ENCODE results near the gene SNX8. TPM values are rescaled to one million over a fixed set of nuclear protein-coding genes. Genes with fewer than 3 reads are reported as not detected.

SNX8 gene
- total and polyA plus RNA-seq, 2 of the 13 experiments (the other 11 are each of a cell fraction or from before 2014, with no cell fraction given): 20.6 to 45.2 TPM

DNA sequence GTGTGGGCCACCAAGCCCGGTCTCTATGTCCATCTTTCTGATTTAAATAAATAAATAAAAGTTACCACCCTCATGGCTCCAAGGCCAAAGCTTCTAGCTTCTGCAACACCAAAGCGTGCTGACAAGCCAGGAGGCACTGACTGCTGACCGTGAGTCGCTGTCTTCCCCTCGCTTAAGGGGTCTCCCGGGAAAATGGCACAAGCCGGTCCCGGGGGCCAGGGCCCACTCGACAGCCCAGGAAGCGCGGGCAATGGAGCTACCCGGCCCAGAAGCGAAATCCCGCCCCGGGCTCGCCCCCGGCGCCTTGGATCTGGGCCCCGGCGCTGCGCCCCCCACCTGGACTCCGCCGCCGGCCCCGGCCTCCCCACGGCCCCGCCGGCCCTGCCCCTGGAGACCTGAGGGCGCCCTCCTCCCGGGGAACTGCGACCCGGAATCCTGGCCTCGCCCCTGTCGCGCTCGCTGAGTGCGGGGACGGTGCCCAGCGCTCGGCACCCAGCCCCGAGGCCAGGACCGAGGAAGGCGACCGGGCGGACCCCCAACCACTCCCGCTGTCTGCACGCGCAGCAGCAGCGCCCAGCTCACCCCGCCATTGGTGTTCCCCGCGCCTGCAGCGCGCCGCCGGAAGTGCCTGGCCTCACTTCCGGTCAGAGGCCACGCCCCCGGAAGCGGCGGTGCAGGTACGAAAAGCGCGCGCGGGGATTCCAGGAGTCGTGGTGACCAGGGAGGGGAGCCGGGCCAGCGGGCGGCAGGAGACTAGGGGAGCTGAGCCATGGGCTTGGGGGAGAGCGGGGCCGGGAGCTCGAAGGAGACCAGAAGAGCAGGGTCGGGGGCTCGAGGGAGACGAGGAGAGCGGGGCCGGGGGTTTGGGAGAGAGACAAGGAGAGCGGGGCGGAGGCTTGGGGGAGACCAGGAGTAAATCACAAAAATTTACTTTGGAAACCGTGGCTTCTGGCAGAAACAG is 72.4 kb downstream of the SNX8 start, which contains the start of the genes MRM2 and NUDT1 (continued):
- 0 out of 2 replicates have a peak, but pooled peaks have one; percentile 66 for TF ChIP-seq ZNF792 (CRISPR knock-in tag; IDR thresholded peaks at IDR 0.05)
- TF ChIP-seq ZNF678 (CRISPR knock-in tag; IDR thresholded peaks at IDR 0.05): no peak
- 0 out of 2 replicates have a peak, but pooled peaks have one; percentile 64 for TF ChIP-seq ZNF562 (CRISPR knock-in tag; IDR thresholded peaks at IDR 0.05; ENCODE audit: borderline replicate concordance)
- TF ChIP-seq, protein P1, sequence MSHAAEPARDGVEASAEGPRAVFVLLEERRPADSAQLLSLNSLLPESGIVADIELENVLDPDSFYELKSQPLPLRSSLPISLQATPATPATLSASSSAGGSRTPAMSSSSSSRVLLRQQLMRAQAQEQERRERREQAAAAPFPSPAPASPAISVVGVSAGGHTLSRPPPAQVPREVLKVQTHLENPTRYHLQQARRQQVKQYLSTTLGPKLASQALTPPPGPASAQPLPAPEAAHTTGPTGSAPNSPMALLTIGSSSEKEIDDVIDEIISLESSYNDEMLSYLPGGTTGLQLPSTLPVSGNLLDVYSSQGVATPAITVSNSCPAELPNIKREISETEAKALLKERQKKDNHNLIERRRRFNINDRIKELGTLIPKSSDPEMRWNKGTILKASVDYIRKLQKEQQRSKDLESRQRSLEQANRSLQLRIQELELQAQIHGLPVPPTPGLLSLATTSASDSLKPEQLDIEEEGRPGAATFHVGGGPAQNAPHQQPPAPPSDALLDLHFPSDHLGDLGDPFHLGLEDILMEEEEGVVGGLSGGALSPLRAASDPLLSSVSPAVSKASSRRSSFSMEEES (CRISPR knock-in tag; IDR thresholded peaks at IDR 0.05): 0 out of 2 replicates have a peak, but pooled peaks have one; percentile 26
- TF ChIP-seq SP5 (CRISPR knock-in tag; IDR thresholded peaks at IDR 0.05; ENCODE audit: borderline replicate concordance, low read depth): peak; percentile 55; the same call in 1 of the 2 replicates
- no peak for TF ChIP-seq SNRNP70 (IDR thresholded peaks at IDR 0.05; ENCODE audit: low read depth, low read length)
- no peak for TF ChIP-seq MBD4 (IDR thresholded peaks at IDR 0.05; ENCODE audit: borderline replicate concordance, low read length)
- TF ChIP-seq ZNF235 (CRISPR knock-in tag; IDR thresholded peaks at IDR 0.05; ENCODE audit: borderline replicate concordance): no peak
- TF ChIP-seq ZNF644 (CRISPR knock-in tag; IDR thresholded peaks at IDR 0.05; ENCODE audit: low read depth): no peak
- TF ChIP-seq KDM2A (CRISPR knock-in tag; IDR thresholded peaks at IDR 0.05; ENCODE audit: borderline replicate concordance, low read depth): peak; percentile 96
- TF ChIP-seq TEAD3 (CRISPR knock-in tag; optimal IDR thresholded peaks at IDR 0.05; ENCODE audit: borderline replicate concordance): peak; percentile 72
- TF ChIP-seq, protein P2, sequence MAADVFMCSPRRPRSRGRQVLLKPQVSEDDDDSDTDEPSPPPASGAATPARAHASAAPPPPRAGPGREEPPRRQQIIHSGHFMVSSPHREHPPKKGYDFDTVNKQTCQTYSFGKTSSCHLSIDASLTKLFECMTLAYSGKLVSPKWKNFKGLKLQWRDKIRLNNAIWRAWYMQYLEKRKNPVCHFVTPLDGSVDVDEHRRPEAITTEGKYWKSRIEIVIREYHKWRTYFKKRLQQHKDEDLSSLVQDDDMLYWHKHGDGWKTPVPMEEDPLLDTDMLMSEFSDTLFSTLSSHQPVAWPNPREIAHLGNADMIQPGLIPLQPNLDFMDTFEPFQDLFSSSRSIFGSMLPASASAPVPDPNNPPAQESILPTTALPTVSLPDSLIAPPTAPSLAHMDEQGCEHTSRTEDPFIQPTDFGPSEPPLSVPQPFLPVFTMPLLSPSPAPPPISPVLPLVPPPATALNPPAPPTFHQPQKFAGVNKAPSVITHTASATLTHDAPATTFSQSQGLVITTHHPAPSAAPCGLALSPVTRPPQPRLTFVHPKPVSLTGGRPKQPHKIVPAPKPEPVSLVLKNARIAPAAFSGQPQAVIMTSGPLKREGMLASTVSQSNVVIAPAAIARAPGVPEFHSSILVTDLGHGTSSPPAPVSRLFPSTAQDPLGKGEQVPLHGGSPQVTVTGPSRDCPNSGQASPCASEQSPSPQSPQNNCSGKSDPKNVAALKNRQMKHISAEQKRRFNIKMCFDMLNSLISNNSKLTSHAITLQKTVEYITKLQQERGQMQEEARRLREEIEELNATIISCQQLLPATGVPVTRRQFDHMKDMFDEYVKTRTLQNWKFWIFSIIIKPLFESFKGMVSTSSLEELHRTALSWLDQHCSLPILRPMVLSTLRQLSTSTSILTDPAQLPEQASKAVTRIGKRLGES (CRISPR knock-in tag; IDR thresholded peaks at IDR 0.05; ENCODE audit: borderline replicate concordance): no peak
- TF ChIP-seq ZNF605 (CRISPR knock-in tag; IDR thresholded peaks at IDR 0.05): no peak
- TF ChIP-seq EP300 (IDR thresholded peaks at IDR 0.05; ENCODE audit: low read depth in 2 of 2, low read length in 2 of 2): no peak; a peak in 1 of 4 replicates
- no peak for TF ChIP-seq EP300 (CRISPR knock-in tag; IDR thresholded peaks at IDR 0.05; ENCODE audit: borderline replicate concordance)
- 0 out of 2 replicates have a peak, but pooled peaks have one; percentile 33 for TF ChIP-seq MIXL1 (CRISPR knock-in tag; IDR thresholded peaks at IDR 0.05)
- TF ChIP-seq SRSF1 (optimal IDR thresholded peaks at IDR 0.05; ENCODE audit: low read depth, low read length): peak; percentile 98
- TF ChIP-seq, protein P3, sequence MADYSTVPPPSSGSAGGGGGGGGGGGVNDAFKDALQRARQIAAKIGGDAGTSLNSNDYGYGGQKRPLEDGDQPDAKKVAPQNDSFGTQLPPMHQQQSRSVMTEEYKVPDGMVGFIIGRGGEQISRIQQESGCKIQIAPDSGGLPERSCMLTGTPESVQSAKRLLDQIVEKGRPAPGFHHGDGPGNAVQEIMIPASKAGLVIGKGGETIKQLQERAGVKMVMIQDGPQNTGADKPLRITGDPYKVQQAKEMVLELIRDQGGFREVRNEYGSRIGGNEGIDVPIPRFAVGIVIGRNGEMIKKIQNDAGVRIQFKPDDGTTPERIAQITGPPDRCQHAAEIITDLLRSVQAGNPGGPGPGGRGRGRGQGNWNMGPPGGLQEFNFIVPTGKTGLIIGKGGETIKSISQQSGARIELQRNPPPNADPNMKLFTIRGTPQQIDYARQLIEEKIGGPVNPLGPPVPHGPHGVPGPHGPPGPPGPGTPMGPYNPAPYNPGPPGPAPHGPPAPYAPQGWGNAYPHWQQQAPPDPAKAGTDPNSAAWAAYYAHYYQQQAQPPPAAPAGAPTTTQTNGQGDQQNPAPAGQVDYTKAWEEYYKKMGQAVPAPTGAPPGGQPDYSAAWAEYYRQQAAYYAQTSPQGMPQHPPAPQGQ (CRISPR knock-in tag; IDR thresholded peaks at IDR 0.05; ENCODE audit: borderline replicate concordance): no peak
- TF ChIP-seq TMF1 (CRISPR knock-in tag; IDR thresholded peaks at IDR 0.05; ENCODE audit: low read depth): peak; percentile 81; the same call in 1 of the 2 replicates
- 0 out of 2 replicates have a peak, but pooled peaks have one; percentile 16 for TF ChIP-seq ATAD3A (CRISPR knock-in tag; IDR thresholded peaks at IDR 0.05)
- TF ChIP-seq MIER3 (CRISPR knock-in tag; IDR thresholded peaks at IDR 0.05; ENCODE audit: borderline replicate concordance): 0 out of 2 replicates have a peak, but pooled peaks have one; percentile 26
- TF ChIP-seq ZNF570 (CRISPR knock-in tag; IDR thresholded peaks at IDR 0.05; ENCODE audit: borderline replicate concordance): no peak
- TF ChIP-seq TAF1 (CRISPR knock-in tag; IDR thresholded peaks at IDR 0.05): peak; percentile 97
- no peak for TF ChIP-seq NFIC (IDR thresholded peaks at IDR 0.05; ENCODE audit: low read length)
- TF ChIP-seq GABPB1 (CRISPR knock-in tag; IDR thresholded peaks at IDR 0.05): peak; percentile 98

All from HepG2 (cell line).